ENCODE results near the gene COL25A1.

GRCh38 chr4:109229028-109229427, 73.4 kb downstream of the COL25A1 start:
- TF ChIP-seq FOXK2 (IDR thresholded peaks at IDR 0.05) (no peak), TARDBP (IDR thresholded peaks at IDR 0.05) (no peak)
